Skeletal muscle cell (primary cell): ENCODE measurements around the gene SCO1.
"Not testable (repeated sequence)": the region's sequence is repeated elsewhere in the genome, so short reads cannot be mapped to it uniquely, and the experiment has no call there.

Experiments
- DNase-seq: peaks from one replicate; pipeline ENCODE4 v3.0.0-alpha.2; 2010; ENCODE audit warnings: low read depth
- H3K4me3 ChIP-seq: 2 replicates; pipeline ENCODE4 v1.5.1; 2011; ENCODE audit warnings: low read depth, mild to moderate bottlenecking, control low read depth, low read length, moderate library complexity

Gene SCO1

GRCh38 chr17:10728331-10728892 lies 31.1 kb upstream of the SCO1 start:
- H3K4me3 ChIP-seq: no peak overlapping the region
- DNase-seq: no peak

DNA sequence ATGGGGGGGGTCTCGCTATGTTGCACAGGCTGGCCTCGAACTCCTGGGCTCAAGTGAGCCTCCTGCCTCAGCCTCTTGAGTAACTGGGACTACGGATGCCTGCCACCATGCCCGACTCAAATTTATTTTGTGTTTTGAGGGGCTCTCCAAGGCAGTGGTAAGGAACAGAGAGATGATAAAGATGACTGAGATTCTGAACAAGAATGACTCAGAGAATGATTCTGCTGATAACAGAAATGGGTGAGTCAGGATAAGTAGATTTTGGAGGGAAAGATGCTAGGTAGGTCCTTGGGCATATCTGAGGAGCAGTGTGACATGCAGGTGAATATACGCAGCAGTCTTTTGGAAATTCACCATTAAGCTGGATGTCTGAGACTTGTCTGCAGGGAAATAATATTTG lies 29.9 kb upstream of the SCO1 start:
- H3K4me3 ChIP-seq: no peak overlapping the region
- no peak for DNase-seq

DNA sequence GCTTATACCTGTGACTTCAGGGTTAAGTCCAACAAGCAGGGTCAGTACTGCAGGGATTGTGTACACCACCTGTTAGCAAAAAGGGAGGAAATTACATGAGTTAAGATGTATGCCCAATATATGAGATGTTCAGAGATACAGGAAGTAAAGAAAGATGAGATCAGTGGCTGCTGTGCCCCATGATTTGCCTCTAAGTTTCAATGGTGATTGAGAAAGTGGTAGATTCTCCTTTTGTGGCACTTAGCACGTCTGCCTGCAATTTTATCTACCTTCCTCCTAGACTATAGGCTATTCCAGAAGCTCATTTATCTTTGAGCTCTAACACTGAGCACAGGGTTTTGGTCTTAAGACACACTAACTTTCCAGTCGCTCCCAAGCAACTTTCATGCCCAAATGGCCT lies 28.9 kb upstream of the SCO1 start:
- H3K4me3 ChIP-seq: no peak overlapping the region
- DNase-seq: no peak

DNA sequence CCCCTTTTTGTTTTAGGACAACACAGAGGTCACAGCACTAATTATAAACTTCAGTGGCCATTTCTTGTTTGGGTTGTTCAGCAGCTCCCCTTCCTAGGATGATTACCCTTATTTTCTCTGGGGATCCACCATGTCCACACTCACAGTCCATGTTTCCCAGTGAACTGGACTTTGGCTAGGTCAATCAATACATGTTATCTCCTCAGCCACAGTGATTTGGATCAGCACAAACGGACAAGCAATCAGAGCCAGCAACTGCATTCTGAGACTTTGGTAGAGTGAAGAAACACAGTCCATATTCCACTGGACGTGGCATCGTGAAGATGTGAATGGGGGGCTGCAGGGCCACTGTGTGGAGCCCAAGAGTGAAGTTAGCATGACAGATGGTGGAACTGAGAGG lies 27.9 kb upstream of the SCO1 start:
- H3K4me3 ChIP-seq: no peak overlapping the region
- no peak for DNase-seq

- DNase-seq: no peak
- no peak overlapping the region for H3K4me3 ChIP-seq
Observed at GRCh38 chr17:10724546-10725195, 27.3 kb upstream of the SCO1 start.

DNA sequence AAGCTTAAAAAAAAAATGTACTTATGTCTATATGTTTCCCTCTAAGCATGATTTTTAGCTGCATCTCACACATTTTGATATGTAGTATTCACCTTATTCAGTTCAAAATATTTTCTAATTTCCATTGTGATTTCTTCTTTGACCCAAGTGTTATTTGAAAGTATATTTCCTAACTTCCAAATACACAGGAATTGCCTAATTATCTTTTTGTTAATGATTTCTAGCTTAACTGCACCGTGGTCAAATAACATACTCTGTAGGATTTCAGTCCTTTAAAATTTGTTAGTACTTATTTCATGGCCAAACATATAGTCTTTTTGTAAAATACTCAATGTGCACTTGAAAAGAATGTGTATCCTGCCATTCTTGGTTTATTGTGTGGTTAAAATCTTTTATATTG lies 21.2 kb upstream of the SCO1 start:
- DNase-seq: no peak
- no peak overlapping the region for H3K4me3 ChIP-seq

GRCh38 chr17:10716218-10716617 lies 18.9 kb upstream of the SCO1 start:
- no peak for DNase-seq
- H3K4me3 ChIP-seq: no peak overlapping the region

DNA sequence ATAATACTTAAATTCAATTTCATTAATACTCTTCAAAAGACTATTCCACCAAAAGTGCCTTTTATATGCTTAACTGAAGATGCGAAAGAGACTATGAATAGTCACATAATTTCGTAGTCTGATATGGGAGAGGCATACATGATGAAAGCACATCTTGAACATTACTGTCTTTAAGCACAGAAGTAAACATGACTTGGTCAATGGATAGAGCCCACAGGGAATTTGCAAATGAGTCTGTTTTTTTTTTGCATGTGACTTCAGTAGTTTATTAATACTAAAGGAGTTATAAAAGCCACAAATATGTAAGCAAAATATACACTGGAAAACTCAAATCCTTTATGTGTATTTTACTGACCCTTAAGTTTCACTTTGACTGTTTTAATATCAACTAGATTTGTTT lies 16.0 kb upstream of the SCO1 start:
- DNase-seq: no peak
- H3K4me3 ChIP-seq: no peak overlapping the region

DNA sequence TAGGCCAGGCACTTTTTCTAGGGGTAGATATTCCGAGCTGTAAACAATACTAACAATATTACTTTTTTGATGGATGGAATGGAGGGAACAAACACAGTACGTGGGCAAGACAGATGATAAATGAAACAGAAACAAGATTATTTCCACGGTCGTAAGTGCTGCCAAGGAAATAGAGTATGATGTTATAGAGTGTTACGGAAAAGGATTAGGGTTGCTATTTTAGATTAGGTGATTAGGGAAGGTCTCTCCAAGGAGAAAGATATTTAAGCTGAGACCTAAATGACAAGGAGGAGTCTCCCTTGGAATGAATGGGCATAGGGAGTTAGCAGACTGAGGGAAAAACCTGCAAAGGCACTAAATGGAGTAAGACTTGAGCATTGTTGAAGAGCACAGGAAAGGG lies 8.4 kb upstream of the SCO1 start:
- DNase-seq: no peak
- H3K4me3 ChIP-seq: no peak overlapping the region

- H3K4me3 ChIP-seq: no peak overlapping the region
- peak; percentile 27 for DNase-seq
Observed at GRCh38 chr17:10702574-10702973, 5.2 kb upstream of the SCO1 start.

GRCh38 chr17:10699856-10700255 lies 2.5 kb upstream of the SCO1 start:
- no peak for DNase-seq
- no peak overlapping the region for H3K4me3 ChIP-seq

DNA sequence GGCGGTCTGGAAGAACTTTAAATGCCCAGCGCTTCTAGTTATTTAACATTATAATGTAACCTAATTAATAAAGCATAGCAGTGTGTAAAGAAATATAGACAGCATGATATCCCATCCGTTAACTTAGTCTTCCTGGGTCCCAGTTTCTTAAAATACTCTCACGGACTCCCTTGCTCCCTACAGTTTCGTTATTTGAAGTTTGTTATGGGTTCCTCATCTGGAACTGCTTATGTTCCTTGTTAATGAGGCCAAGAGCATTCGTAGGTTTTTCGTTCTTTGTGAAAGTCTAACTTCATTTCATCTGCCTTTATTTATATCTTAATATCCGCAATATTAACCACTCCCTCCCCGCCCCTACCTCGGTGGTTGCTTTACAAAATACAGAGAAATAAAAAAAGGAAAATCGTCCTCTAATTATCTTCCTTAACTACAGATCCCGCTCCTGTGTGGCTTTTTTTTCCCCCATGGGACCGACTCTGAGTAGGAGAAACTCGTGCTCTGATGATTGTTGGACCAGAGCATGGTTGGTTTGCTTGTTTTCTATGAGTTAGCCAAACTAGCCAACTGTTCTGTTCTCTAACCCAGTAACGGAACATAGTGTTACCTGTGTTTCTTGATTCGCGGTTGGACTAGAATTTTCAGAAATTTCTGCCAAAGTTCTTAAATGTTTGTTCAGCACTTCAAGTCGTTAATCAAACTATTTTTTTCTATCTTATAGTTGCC lies 924 bp upstream of the SCO1 start:
- peak overlapping the region; percentile 82 for H3K4me3 ChIP-seq
- no peak for DNase-seq

- H3K4me3 ChIP-seq: peak overlapping the region; percentile 82
- DNase-seq: not testable (repeated sequence)
Observed at GRCh38 chr17:10695875-10696407, 1.4 kb downstream of the SCO1 start.

GRCh38 chr17:10687499-10687898 lies 9.8 kb downstream of the SCO1 start:
- no peak overlapping the region for H3K4me3 ChIP-seq
- DNase-seq: no peak

DNA sequence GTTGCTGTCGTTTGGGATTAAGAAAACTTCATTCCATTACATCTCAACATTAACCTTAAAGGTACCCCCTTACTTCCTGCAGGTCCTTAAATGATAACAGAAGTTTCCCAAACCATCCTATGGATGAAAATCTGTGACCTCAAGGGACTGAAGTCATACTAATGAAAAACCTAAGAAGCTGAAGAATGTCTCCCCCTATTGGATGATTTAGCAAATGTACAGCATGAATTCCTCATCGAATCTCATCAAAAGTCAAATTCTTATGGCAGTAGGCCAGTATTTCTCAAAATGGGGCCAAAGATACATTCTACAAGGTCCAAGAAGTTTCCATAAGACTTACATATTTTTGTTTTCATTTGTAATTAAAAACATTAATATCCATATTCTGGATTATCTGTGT lies 13.5 kb downstream of the SCO1 start:
- DNase-seq: no peak
- no peak overlapping the region for H3K4me3 ChIP-seq

DNA sequence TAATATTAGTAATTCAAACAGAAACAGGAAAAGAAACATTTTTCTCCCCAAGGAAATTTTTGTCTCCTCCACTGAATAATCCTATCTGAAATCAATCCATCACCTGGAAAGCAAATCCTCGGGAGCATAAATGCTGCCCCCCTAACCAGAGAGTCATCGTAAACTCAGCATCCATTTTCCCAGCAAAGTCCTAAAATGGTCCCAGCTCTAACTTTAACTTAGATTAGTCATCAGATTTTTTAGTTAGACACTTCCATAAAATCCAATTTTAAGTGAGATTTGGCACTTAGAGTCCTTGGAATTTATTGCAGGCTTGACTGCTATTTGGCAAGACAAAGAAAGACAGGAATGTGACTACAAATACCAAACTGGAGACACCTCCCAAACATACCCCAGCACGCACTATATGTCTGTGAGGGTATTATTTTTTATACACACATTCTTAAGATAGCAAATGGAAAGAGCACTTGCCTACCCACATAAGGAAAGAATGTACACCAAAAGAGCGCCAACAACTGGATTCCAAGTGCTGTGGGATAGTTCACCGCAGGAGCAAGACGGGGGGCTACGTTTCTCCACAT lies 15.4 kb downstream of the SCO1 start:
- DNase-seq: no peak
- H3K4me3 ChIP-seq: no peak overlapping the region

DNA sequence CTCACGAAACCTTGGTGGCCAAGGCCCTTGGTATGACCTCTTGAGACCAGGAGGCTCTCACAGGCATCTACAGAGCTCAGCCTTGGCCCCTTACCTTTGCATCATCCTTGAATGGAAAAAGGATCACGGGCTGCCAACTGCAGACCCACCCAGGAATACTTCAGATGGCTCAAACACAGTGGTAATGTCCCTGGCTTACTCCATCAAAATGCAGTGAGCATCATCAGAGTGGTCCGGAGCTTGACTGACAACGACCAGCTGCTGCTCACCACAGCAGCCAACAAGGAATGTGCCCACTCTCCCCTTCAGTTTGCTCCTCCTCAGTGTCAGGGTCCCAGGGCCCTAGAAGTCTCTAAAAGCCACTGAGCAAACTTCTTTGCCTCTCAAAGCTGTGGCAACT lies 22.6 kb downstream of the SCO1 start:
- no peak overlapping the region for H3K4me3 ChIP-seq
- no peak for DNase-seq

GRCh38 chr17:10673312-10673711 lies 24.0 kb downstream of the SCO1 start:
- DNase-seq: no peak
- no peak overlapping the region for H3K4me3 ChIP-seq

GRCh38 chr17:10668775-10669174 lies 28.6 kb downstream of the SCO1 start:
- H3K4me3 ChIP-seq: no peak overlapping the region

DNA sequence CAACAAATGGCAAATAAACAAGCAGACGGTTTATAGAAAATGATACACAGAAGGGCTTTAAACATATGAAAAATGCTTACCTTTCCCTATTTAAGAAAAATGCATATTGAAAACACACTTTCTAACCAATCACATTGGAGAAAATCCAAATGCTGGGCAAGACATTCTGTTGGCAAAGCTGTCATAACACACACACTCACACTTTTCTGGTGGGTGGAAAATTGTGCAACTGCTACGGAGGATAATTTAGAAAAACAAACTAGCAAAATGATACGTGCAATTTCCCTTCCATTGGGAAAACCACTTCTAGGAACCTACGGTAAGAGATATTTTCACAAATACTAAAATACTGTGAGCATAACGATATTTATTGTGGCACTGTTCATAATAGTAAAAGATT lies 30.4 kb downstream of the SCO1 start:
- no peak for DNase-seq
- H3K4me3 ChIP-seq: no peak overlapping the region

More at GRCh38 chr17:10668775-10669174, 28.6 kb downstream of the SCO1 start:
- no peak for DNase-seq
